Measurements from ENCODE around the gene ODF2.

Gene ODF2

GRCh38 chr9:128526720-128527119, 70.9 kb downstream of the ODF2 start:
- DNase-seq (no peak), ATAC-seq (no peak)
- Mint-ChIP-seq H3K27ac (no peak overlapping the region), H3K27me3 (no peaks in the 10 kb centered on the region), H3K4me1 (no peaks in the 10 kb centered on the region), H3K4me3 (no peak overlapping the region), H3K9me3 (no peaks in the 10 kb centered on the region)

GRCh38 chr9:128528445-128529160, 72.8 kb downstream of the ODF2 start:
- peak overlapping the region in 1 of 2 donors; percentile 74 for H3K27ac Mint-ChIP-seq
- no peaks in the 10 kb centered on the region for H3K27me3 Mint-ChIP-seq
- no peaks in the 10 kb centered on the region for H3K9me3 Mint-ChIP-seq
- ATAC-seq (no peak), DNase-seq (no peak)
- H3K4me1 Mint-ChIP-seq, result no peaks in the 10 kb centered on the region
- no peak overlapping the region for H3K4me3 Mint-ChIP-seq

GRCh38 chr9:128529191-128529590, 73.4 kb downstream of the ODF2 start:
- Mint-ChIP-seq H3K27ac (peak overlapping the region in 1 of 2 donors; percentile 15), H3K4me1 (no peaks in the 10 kb centered on the region), H3K27me3 (no peaks in the 10 kb centered on the region), H3K9me3 (no peaks in the 10 kb centered on the region), H3K4me3 (no peak overlapping the region)
- ATAC-seq (no peak), DNase-seq (no peak)

- Mint-ChIP-seq H3K27ac (no peak overlapping the region), H3K4me1 (no peaks in the 10 kb centered on the region)
Measured at GRCh38 chr9:128532581-128532980, 76.8 kb downstream of the ODF2 start.

GRCh38 chr9:128540634-128541360, 85.0 kb downstream of the ODF2 start:
- no peak overlapping the region for H3K27ac Mint-ChIP-seq
- no peaks in the 10 kb centered on the region for H3K27me3 Mint-ChIP-seq
- peaks cover 9% of the 10 kb centered on the region for H3K4me1 Mint-ChIP-seq
- no peaks in the 10 kb centered on the region for H3K9me3 Mint-ChIP-seq
- DNase-seq (no peak), ATAC-seq (no peak)
- H3K4me3 Mint-ChIP-seq, result no peak overlapping the region

More at GRCh38 chr9:128532581-128532980, 76.8 kb downstream of the ODF2 start:
- DNase-seq, result no peak
- ATAC-seq, result no peak
- Mint-ChIP-seq H3K9me3 (no peaks in the 10 kb centered on the region), H3K27me3 (no peaks in the 10 kb centered on the region), H3K4me3 (no peak overlapping the region)

- DNase-seq, result no peak
- ATAC-seq, result no peak
- H3K4me3 Mint-ChIP-seq, result no peak overlapping the region
- peaks cover 21% of the 10 kb centered on the region for H3K4me1 Mint-ChIP-seq
- no peaks in the 10 kb centered on the region for H3K9me3 Mint-ChIP-seq
- no peak overlapping the region for H3K27ac Mint-ChIP-seq
- no peaks in the 10 kb centered on the region for H3K27me3 Mint-ChIP-seq
Measured at GRCh38 chr9:128546504-128546903, 90.7 kb downstream of the ODF2 start.

GRCh38 chr9:128548876-128549275, 93.1 kb downstream of the ODF2 start:
- Mint-ChIP-seq H3K27ac (no peak overlapping the region), H3K4me1 (peaks cover 27% of the 10 kb centered on the region), H3K9me3 (no peaks in the 10 kb centered on the region), H3K27me3 (no peaks in the 10 kb centered on the region), H3K4me3 (no peak overlapping the region)
- ATAC-seq (no peak), DNase-seq (no peak)

GRCh38 chr9:128550226-128550625, 94.4 kb downstream of the ODF2 start:
- peak; percentile 39 for ATAC-seq
- H3K4me3 Mint-ChIP-seq, result peak overlapping the region; percentile 62 to 65

More at GRCh38 chr9:128550226-128550625, 94.4 kb downstream of the ODF2 start:
- H3K9me3 Mint-ChIP-seq, result no peaks in the 10 kb centered on the region
- peak overlapping the region; percentile 34 to 44 for H3K27ac Mint-ChIP-seq
- DNase-seq, result peak; percentile 30 to 41
- H3K4me1 Mint-ChIP-seq, result peaks cover 27% of the 10 kb centered on the region
- H3K27me3 Mint-ChIP-seq, result no peaks in the 10 kb centered on the region
